Measurements from ENCODE around the gene PKD1L1. TPM values are rescaled to one million over a fixed set of nuclear protein-coding genes. Genes with fewer than 3 reads are reported as not detected.

The PKD1L1 gene
- total RNA-seq, 1 experiment from 2014 or later = 0.07 TPM

DNA sequence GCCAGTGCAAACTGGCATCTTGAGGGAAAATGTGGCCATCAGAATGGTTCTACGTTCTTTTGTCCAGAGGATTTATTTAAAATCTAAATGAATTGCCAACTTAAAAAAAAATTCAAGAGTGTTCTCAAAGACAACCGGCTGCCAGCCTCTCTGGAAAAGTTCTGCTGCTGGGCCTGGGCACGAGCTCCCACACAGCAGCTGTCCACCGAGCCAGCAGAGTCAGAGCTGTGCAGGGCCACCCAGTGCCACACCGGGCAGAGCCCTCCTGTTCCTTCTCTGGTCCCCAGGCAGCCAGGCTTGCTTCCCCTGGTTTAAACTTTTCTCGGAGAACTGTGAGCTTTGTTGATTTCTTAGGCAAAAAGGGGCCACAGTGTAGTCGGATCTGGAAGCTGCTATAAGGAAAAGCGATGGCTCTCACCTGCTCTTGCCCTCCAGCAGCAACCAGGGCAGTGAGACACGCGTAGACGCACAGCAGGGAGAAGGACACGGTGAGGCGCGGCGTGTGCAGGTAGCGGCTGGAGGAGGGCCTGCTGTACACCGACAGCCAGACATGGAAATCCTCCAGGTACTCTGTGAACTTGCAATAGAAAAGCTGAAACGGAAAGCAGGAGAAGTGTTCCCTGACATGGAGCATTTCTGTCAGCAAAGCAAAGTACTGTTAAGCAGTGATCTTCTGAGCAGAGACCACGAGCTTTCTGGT, 111.6 kb downstream of the PKD1L1 start (continued):
- TF ChIP-seq, protein P1, sequence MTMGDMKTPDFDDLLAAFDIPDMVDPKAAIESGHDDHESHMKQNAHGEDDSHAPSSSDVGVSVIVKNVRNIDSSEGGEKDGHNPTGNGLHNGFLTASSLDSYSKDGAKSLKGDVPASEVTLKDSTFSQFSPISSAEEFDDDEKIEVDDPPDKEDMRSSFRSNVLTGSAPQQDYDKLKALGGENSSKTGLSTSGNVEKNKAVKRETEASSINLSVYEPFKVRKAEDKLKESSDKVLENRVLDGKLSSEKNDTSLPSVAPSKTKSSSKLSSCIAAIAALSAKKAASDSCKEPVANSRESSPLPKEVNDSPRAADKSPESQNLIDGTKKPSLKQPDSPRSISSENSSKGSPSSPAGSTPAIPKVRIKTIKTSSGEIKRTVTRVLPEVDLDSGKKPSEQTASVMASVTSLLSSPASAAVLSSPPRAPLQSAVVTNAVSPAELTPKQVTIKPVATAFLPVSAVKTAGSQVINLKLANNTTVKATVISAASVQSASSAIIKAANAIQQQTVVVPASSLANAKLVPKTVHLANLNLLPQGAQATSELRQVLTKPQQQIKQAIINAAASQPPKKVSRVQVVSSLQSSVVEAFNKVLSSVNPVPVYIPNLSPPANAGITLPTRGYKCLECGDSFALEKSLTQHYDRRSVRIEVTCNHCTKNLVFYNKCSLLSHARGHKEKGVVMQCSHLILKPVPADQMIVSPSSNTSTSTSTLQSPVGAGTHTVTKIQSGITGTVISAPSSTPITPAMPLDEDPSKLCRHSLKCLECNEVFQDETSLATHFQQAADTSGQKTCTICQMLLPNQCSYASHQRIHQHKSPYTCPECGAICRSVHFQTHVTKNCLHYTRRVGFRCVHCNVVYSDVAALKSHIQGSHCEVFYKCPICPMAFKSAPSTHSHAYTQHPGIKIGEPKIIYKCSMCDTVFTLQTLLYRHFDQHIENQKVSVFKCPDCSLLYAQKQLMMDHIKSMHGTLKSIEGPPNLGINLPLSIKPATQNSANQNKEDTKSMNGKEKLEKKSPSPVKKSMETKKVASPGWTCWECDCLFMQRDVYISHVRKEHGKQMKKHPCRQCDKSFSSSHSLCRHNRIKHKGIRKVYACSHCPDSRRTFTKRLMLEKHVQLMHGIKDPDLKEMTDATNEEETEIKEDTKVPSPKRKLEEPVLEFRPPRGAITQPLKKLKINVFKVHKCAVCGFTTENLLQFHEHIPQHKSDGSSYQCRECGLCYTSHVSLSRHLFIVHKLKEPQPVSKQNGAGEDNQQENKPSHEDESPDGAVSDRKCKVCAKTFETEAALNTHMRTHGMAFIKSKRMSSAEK (CRISPR knock-in tag; IDR thresholded peaks at IDR 0.05; ENCODE audit: borderline replicate concordance) = no peak
- TF ChIP-seq SP1 (CRISPR knock-in tag; conservative IDR thresholded peaks at IDR 0.05) = no peak
- no peak for TF ChIP-seq ZBTB21 (CRISPR knock-in tag; IDR thresholded peaks at IDR 0.05; ENCODE audit: borderline replicate concordance)
- TF ChIP-seq, protein P2, sequence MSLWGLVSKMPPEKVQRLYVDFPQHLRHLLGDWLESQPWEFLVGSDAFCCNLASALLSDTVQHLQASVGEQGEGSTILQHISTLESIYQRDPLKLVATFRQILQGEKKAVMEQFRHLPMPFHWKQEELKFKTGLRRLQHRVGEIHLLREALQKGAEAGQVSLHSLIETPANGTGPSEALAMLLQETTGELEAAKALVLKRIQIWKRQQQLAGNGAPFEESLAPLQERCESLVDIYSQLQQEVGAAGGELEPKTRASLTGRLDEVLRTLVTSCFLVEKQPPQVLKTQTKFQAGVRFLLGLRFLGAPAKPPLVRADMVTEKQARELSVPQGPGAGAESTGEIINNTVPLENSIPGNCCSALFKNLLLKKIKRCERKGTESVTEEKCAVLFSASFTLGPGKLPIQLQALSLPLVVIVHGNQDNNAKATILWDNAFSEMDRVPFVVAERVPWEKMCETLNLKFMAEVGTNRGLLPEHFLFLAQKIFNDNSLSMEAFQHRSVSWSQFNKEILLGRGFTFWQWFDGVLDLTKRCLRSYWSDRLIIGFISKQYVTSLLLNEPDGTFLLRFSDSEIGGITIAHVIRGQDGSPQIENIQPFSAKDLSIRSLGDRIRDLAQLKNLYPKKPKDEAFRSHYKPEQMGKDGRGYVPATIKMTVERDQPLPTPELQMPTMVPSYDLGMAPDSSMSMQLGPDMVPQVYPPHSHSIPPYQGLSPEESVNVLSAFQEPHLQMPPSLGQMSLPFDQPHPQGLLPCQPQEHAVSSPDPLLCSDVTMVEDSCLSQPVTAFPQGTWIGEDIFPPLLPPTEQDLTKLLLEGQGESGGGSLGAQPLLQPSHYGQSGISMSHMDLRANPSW (CRISPR knock-in tag; conservative IDR thresholded peaks at IDR 0.05; ENCODE audit: low read depth) = no peak

DNA sequence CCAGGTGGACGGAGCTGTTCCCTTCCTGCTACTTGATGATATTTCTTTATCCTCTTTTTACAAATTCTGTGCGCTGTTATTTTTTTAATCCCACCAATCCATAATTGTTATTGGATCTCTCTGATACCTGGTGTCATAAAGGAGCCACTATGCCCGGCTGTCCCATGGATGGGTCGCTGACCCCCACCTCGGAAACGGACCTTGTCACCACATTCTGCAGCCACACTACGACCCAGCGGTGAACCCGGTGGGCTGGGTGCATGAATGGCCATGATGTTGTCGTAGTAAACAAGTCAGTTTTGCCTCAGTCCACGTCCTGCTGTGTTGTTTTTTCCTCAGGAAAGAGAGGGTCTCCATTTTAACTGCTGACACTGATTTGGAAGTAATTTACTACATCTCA, 112.2 kb downstream of the PKD1L1 start:
- DNase-seq (ENCODE audit: low spot score) (no peak), ATAC-seq (no peak)
- CTCF ChIA-PET = no interaction called here
- Mint-ChIP-seq H3K4me3 (no peak overlapping the region), H3K27me3 (ENCODE audit: low read depth) (no peaks in the 10 kb centered on the region; the same call in 1 of the 2 replicates), H3K27ac (no peak overlapping the region), H3K4me1 (no peaks in the 10 kb centered on the region), H3K36me3 (no peaks in the 10 kb centered on the region), H3K9me3 (no peaks in the 10 kb centered on the region)
- POLR2A ChIA-PET = no interaction called here
- TF ChIP-seq SMAD3 (CRISPR knock-in tag; IDR thresholded peaks at IDR 0.05; ENCODE audit: borderline replicate concordance) = no peak
- TF ChIP-seq, protein P3, sequence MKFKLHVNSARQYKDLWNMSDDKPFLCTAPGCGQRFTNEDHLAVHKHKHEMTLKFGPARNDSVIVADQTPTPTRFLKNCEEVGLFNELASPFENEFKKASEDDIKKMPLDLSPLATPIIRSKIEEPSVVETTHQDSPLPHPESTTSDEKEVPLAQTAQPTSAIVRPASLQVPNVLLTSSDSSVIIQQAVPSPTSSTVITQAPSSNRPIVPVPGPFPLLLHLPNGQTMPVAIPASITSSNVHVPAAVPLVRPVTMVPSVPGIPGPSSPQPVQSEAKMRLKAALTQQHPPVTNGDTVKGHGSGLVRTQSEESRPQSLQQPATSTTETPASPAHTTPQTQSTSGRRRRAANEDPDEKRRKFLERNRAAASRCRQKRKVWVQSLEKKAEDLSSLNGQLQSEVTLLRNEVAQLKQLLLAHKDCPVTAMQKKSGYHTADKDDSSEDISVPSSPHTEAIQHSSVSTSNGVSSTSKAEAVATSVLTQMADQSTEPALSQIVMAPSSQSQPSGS (CRISPR knock-in tag; IDR thresholded peaks at IDR 0.05; ENCODE audit: borderline replicate concordance, low read depth) = no peak
- TF ChIP-seq ZNF138 (CRISPR knock-in tag; conservative IDR thresholded peaks at IDR 0.05) = no peak
- TF ChIP-seq, protein P4, sequence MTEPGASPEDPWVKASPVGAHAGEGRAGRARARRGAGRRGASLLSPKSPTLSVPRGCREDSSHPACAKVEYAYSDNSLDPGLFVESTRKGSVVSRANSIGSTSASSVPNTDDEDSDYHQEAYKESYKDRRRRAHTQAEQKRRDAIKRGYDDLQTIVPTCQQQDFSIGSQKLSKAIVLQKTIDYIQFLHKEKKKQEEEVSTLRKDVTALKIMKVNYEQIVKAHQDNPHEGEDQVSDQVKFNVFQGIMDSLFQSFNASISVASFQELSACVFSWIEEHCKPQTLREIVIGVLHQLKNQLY (CRISPR knock-in tag; IDR thresholded peaks at IDR 0.05) = no peak
- TF ChIP-seq, protein P5, sequence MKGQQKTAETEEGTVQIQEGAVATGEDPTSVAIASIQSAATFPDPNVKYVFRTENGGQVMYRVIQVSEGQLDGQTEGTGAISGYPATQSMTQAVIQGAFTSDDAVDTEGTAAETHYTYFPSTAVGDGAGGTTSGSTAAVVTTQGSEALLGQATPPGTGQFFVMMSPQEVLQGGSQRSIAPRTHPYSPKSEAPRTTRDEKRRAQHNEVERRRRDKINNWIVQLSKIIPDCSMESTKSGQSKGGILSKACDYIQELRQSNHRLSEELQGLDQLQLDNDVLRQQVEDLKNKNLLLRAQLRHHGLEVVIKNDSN (CRISPR knock-in tag; IDR thresholded peaks at IDR 0.05) = no peak
- TF ChIP-seq, protein P6, sequence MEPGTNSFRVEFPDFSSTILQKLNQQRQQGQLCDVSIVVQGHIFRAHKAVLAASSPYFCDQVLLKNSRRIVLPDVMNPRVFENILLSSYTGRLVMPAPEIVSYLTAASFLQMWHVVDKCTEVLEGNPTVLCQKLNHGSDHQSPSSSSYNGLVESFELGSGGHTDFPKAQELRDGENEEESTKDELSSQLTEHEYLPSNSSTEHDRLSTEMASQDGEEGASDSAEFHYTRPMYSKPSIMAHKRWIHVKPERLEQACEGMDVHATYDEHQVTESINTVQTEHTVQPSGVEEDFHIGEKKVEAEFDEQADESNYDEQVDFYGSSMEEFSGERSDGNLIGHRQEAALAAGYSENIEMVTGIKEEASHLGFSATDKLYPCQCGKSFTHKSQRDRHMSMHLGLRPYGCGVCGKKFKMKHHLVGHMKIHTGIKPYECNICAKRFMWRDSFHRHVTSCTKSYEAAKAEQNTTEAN (CRISPR knock-in tag; IDR thresholded peaks at IDR 0.05) = no peak
- TF ChIP-seq, protein P7, sequence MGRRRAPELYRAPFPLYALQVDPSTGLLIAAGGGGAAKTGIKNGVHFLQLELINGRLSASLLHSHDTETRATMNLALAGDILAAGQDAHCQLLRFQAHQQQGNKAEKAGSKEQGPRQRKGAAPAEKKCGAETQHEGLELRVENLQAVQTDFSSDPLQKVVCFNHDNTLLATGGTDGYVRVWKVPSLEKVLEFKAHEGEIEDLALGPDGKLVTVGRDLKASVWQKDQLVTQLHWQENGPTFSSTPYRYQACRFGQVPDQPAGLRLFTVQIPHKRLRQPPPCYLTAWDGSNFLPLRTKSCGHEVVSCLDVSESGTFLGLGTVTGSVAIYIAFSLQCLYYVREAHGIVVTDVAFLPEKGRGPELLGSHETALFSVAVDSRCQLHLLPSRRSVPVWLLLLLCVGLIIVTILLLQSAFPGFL (CRISPR knock-in tag; IDR thresholded peaks at IDR 0.05; ENCODE audit: borderline replicate concordance) = no peak
- TF ChIP-seq OVOL2 (CRISPR knock-in tag; IDR thresholded peaks at IDR 0.05; ENCODE audit: borderline replicate concordance) = no peak
- TF ChIP-seq, protein P8, sequence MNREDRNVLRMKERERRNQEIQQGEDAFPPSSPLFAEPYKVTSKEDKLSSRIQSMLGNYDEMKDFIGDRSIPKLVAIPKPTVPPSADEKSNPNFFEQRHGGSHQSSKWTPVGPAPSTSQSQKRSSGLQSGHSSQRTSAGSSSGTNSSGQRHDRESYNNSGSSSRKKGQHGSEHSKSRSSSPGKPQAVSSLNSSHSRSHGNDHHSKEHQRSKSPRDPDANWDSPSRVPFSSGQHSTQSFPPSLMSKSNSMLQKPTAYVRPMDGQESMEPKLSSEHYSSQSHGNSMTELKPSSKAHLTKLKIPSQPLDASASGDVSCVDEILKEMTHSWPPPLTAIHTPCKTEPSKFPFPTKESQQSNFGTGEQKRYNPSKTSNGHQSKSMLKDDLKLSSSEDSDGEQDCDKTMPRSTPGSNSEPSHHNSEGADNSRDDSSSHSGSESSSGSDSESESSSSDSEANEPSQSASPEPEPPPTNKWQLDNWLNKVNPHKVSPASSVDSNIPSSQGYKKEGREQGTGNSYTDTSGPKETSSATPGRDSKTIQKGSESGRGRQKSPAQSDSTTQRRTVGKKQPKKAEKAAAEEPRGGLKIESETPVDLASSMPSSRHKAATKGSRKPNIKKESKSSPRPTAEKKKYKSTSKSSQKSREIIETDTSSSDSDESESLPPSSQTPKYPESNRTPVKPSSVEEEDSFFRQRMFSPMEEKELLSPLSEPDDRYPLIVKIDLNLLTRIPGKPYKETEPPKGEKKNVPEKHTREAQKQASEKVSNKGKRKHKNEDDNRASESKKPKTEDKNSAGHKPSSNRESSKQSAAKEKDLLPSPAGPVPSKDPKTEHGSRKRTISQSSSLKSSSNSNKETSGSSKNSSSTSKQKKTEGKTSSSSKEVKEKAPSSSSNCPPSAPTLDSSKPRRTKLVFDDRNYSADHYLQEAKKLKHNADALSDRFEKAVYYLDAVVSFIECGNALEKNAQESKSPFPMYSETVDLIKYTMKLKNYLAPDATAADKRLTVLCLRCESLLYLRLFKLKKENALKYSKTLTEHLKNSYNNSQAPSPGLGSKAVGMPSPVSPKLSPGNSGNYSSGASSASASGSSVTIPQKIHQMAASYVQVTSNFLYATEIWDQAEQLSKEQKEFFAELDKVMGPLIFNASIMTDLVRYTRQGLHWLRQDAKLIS (CRISPR knock-in tag; IDR thresholded peaks at IDR 0.05; ENCODE audit: borderline replicate concordance) = no peak
- no peak for TF ChIP-seq JUN (CRISPR knock-in tag; IDR thresholded peaks at IDR 0.05)
- TF ChIP-seq, protein P9, sequence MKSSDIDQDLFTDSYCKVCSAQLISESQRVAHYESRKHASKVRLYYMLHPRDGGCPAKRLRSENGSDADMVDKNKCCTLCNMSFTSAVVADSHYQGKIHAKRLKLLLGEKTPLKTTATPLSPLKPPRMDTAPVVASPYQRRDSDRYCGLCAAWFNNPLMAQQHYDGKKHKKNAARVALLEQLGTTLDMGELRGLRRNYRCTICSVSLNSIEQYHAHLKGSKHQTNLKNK (CRISPR knock-in tag; IDR thresholded peaks at IDR 0.05) = no peak
- TF ChIP-seq, protein P10, sequence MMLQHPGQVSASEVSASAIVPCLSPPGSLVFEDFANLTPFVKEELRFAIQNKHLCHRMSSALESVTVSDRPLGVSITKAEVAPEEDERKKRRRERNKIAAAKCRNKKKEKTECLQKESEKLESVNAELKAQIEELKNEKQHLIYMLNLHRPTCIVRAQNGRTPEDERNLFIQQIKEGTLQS (CRISPR knock-in tag; conservative IDR thresholded peaks at IDR 0.05) = no peak
